Measurements from ENCODE around the gene ANKMY1. TPM values are rescaled to one million over a fixed set of nuclear protein-coding genes. Genes with fewer than 3 reads are reported as not detected.

Gene ANKMY1
- total and polyA plus RNA-seq, 2 donors (not counting 1 experiment from before 2014, with no cell fraction given), result 51.7 to 72.1 TPM

DNA sequence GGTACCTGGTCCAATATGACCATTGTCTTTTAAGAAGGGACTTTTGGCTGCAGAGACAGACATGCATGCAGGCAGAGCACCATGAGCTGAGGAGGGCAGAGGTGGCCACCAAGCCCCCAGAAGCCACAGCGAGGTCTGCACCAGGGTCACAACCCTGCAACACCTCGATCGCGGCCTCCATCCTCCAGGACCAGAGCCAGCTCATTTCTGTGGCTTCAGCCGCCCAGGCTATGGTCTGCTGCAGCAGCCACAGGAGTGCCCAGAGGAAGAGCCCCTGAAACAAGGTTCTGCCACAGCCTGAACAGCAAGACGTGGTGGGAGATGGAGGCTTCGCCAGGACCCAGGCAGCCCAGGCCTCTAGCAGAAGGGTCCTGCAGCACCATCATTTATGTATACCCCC, 53.9 kb downstream of the ANKMY1 start:
- ChIA-PET POLR2A (no interaction called here), CTCF (interaction anchor here (2.1 kb wide), 1 partner anchor 10 kb away, joined by 6 read pairs; no protein-coding TSS in a partner anchor)
- Mint-ChIP-seq H3K27me3 (no peaks in the 10 kb centered on the region), H3K4me1 (no peaks in the 10 kb centered on the region), H3K4me3 (no peak overlapping the region), H3K9me3 (ENCODE audit: insufficient read depth) (no peaks in the 10 kb centered on the region), H3K27ac (no peak overlapping the region)
- peaks cover 0 to 2% of the 10 kb centered on the region in 2 donors for H3K4me1 ChIP-seq (ENCODE audit: control insufficient read depth in 2 of 2, insufficient read depth in 2 of 2, low read length in 2 of 2)
- intact Hi-C loops (cut with micrococcal nuclease), result no loop called here
- H3K9ac ChIP-seq (ENCODE audit: low read length), result no peak overlapping the region
- DNase-seq (no peak), ATAC-seq (ENCODE audit: low read depth) (no peak)
- no peaks in the 10 kb centered on the region for H3K79me2 ChIP-seq (ENCODE audit: control insufficient read depth, insufficient read depth, low read length)
- H3K9me3 ChIP-seq (ENCODE audit: control extremely low read depth in 1 of 3, control insufficient read depth in 2 of 3, insufficient read depth in 1 of 3, low read length in 2 of 3), result no peaks in the 10 kb centered on the region
- H2AFZ ChIP-seq (ENCODE audit: insufficient read depth, low read depth, low read length, poor library complexity, severe bottlenecking), result no peak overlapping the region
- H3K4me2 ChIP-seq (replicated peaks; ENCODE audit: low read depth, low read length, poor library complexity, severe bottlenecking), result no peak overlapping the region
- no peaks in the 10 kb centered on the region for H4K20me1 ChIP-seq (ENCODE audit: control insufficient read depth, insufficient read depth, low read length, poor library complexity, severe bottlenecking)
- H3K36me3 ChIP-seq (replicated peaks in 1 of 2; ENCODE audit: control extremely low read depth in 1 of 2, control insufficient read depth in 1 of 2, extremely low read depth in 1 of 2, insufficient read depth in 2 of 2, low read length in 1 of 2), result peaks cover 0 to 8% of the 10 kb centered on the region in 2 experiments
- H3K27ac ChIP-seq (ENCODE audit: low read length in 2 of 2), result no peak overlapping the region
- no peaks in the 10 kb centered on the region for H3K27me3 ChIP-seq (replicated peaks in 1 of 4; ENCODE audit: control extremely low read depth in 1 of 4, control insufficient read depth in 3 of 4, insufficient read depth in 4 of 4, low read length in 3 of 4)
- 99% methylated on average over 7 of the region's 7 CpGs for WGBS (ENCODE audit: insufficient coverage)
- H3K4me3 ChIP-seq (ENCODE audit: control extremely low read depth in 1 of 5, extremely low read depth in 1 of 5, insufficient read depth in 1 of 5, low read depth in 2 of 5, low read length in 4 of 5), result no peak overlapping the region
- TF ChIP-seq EZH2 (IDR thresholded peaks at IDR 0.05; ENCODE audit: borderline replicate concordance, insufficient read depth, low read depth, low read length, poor library complexity, severe bottlenecking), result no peak
- TF ChIP-seq, protein P1, sequence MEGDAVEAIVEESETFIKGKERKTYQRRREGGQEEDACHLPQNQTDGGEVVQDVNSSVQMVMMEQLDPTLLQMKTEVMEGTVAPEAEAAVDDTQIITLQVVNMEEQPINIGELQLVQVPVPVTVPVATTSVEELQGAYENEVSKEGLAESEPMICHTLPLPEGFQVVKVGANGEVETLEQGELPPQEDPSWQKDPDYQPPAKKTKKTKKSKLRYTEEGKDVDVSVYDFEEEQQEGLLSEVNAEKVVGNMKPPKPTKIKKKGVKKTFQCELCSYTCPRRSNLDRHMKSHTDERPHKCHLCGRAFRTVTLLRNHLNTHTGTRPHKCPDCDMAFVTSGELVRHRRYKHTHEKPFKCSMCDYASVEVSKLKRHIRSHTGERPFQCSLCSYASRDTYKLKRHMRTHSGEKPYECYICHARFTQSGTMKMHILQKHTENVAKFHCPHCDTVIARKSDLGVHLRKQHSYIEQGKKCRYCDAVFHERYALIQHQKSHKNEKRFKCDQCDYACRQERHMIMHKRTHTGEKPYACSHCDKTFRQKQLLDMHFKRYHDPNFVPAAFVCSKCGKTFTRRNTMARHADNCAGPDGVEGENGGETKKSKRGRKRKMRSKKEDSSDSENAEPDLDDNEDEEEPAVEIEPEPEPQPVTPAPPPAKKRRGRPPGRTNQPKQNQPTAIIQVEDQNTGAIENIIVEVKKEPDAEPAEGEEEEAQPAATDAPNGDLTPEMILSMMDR (IDR thresholded peaks at IDR 0.05), result no peak

DNA sequence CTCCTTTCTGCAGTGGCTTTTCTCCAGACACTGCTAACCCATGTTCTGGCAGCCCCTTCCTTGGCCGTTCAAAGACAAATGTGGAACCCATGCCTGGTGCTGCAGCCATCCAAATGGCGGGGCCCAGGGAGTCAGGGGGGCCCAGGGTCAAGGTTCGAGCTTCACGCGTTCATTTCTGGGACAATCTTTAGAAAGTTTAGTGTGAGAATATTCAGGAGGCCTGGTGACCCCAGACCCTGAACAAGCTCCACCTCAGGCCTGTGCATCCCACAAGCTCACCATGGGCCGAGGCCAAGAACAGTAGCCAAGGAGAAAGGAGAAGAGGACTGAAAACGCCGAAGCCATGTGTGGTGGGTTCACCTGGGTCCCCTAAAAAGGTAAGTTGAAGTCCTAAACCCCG, 54.4 kb downstream of the ANKMY1 start:
- WGBS (ENCODE audit: insufficient coverage), result 94% methylated on average over 9 of the region's 9 CpGs
- no peak overlapping the region for H3K27ac Mint-ChIP-seq
- no peak overlapping the region for H3K4me2 ChIP-seq (replicated peaks; ENCODE audit: low read depth, low read length, poor library complexity, severe bottlenecking)
- H3K9ac ChIP-seq (ENCODE audit: low read length), result no peak overlapping the region
- no peaks in the 10 kb centered on the region for H3K9me3 Mint-ChIP-seq (ENCODE audit: insufficient read depth)
- H3K27ac ChIP-seq (ENCODE audit: low read length in 2 of 2), result no peak overlapping the region
- CTCF ChIA-PET, result interaction anchor here (2.1 kb wide), 1 partner anchor 10 kb away, joined by 6 read pairs; no protein-coding TSS in a partner anchor
- H3K27me3 ChIP-seq (replicated peaks in 1 of 4; ENCODE audit: control extremely low read depth in 1 of 4, control insufficient read depth in 3 of 4, insufficient read depth in 4 of 4, low read length in 3 of 4), result no peaks in the 10 kb centered on the region
- peaks cover 0 to 13% of the 10 kb centered on the region in 2 experiments for H3K36me3 ChIP-seq (replicated peaks in 1 of 2; ENCODE audit: control extremely low read depth in 1 of 2, control insufficient read depth in 1 of 2, extremely low read depth in 1 of 2, insufficient read depth in 2 of 2, low read length in 1 of 2)
- POLR2A ChIA-PET, result no interaction called here
- H4K20me1 ChIP-seq (ENCODE audit: control insufficient read depth, insufficient read depth, low read length, poor library complexity, severe bottlenecking), result no peaks in the 10 kb centered on the region
- no peak for DNase-seq
- H3K4me1 ChIP-seq (ENCODE audit: control insufficient read depth in 2 of 2, insufficient read depth in 2 of 2, low read length in 2 of 2), result peaks cover 0 to 6% of the 10 kb centered on the region in 2 donors
- no peak overlapping the region for H2AFZ ChIP-seq (ENCODE audit: insufficient read depth, low read depth, low read length, poor library complexity, severe bottlenecking)
- intact Hi-C loops (cut with micrococcal nuclease), result no loop called here
- H3K79me2 ChIP-seq (ENCODE audit: control insufficient read depth, insufficient read depth, low read length), result no peaks in the 10 kb centered on the region
- ATAC-seq (ENCODE audit: low read depth), result no peak
- no peaks in the 10 kb centered on the region for H3K9me3 ChIP-seq (ENCODE audit: control extremely low read depth in 1 of 3, control insufficient read depth in 2 of 3, insufficient read depth in 1 of 3, low read length in 2 of 3)
- no peak overlapping the region for H3K4me3 Mint-ChIP-seq
- TF ChIP-seq EZH2 (IDR thresholded peaks at IDR 0.05; ENCODE audit: borderline replicate concordance, insufficient read depth, low read depth, low read length, poor library complexity, severe bottlenecking), result no peak
- TF ChIP-seq, protein P1 (IDR thresholded peaks at IDR 0.05), result no peak
- no peaks in the 10 kb centered on the region for H3K4me1 Mint-ChIP-seq
- no peak overlapping the region for H3K4me3 ChIP-seq (ENCODE audit: control extremely low read depth in 1 of 5, extremely low read depth in 1 of 5, insufficient read depth in 1 of 5, low read depth in 2 of 5, low read length in 4 of 5)
- no peaks in the 10 kb centered on the region for H3K27me3 Mint-ChIP-seq
